Neural crest cell (in vitro differentiated cells): Measurements from ENCODE around the gene DBX1. TPM values are rescaled to one million over a fixed set of nuclear protein-coding genes. Genes with fewer than 3 reads are reported as not detected.
A peak's percentile ranks its signal among the peaks of the same experiment; 100 is the strongest.

Experiments used
- DNase-seq: peaks from one replicate; pipeline ENCODE4 v3.0.0; 2021; ENCODE audit warnings: low read depth, mixed read lengths, low spot score
- H3K27ac Mint-ChIP-seq: one replicate; pipeline ENCODE4 v1.8.0; 2021; ENCODE audit warnings: mild to moderate bottlenecking, mixed read lengths; ENCODE audit not compliant: unreplicated experiment
- H3K27me3 Mint-ChIP-seq: 2 replicates; pipeline ENCODE4 v1.8.0; 2021; ENCODE audit warnings: low read depth, mild to moderate bottlenecking, mixed read lengths
- H3K36me3 Mint-ChIP-seq: 2 replicates; pipeline ENCODE4 v1.8.0; 2021; ENCODE audit warnings: low read depth, mild to moderate bottlenecking, mixed read lengths
- H3K4me1 Mint-ChIP-seq: 2 replicates; pipeline ENCODE4 v1.8.0; 2021; ENCODE audit warnings: mixed read lengths
- H3K4me3 Mint-ChIP-seq: one replicate; pipeline ENCODE4 v1.8.0; 2021; ENCODE audit warnings: mild to moderate bottlenecking, mixed read lengths
- H3K9me3 Mint-ChIP-seq: 2 replicates; pipeline ENCODE4 v1.8.0; 2021; ENCODE audit warnings: mixed read lengths
- CTCF ChIP-seq: fragments of 200-600 bp; sonication (generic); conservative IDR thresholded peaks from 2 replicates; pipeline ENCODE4 v1.5.0; 2021; ENCODE audit warnings: antibody characterized with exemption, mild to moderate bottlenecking
- total RNA-seq: library from RNA; stranded (reverse); gene quantifications from 2 replicates; pipeline ENCODE4 v1.2.1, GENCODE V29; 2021

DBX1 gene
- total RNA-seq, 1 donor from 2014 or later, result 29.6 TPM

GRCh38 chr11:20163783-20164481 lies 3.7 kb upstream of the DBX1 start:
- peak overlapping the region; percentile 79 for H3K4me3 Mint-ChIP-seq
- H3K27ac Mint-ChIP-seq, result no peak overlapping the region
- peaks cover 99% of the 10 kb centered on the region for H3K27me3 Mint-ChIP-seq
- H3K4me1 Mint-ChIP-seq, result peaks cover 47% of the 10 kb centered on the region
- DNase-seq, result no peak
- TF ChIP-seq CTCF, result no peak
- H3K36me3 Mint-ChIP-seq, result no peaks in the 10 kb centered on the region
- H3K9me3 Mint-ChIP-seq, result no peaks in the 10 kb centered on the region

- Mint-ChIP-seq H3K4me3 (peak overlapping the region; percentile 79), H3K27me3 (peaks cover 99% of the 10 kb centered on the region), H3K4me1 (peaks cover 55% of the 10 kb centered on the region), H3K9me3 (no peaks in the 10 kb centered on the region), H3K36me3 (peaks cover 5% of the 10 kb centered on the region), H3K27ac (peak overlapping the region; percentile 24)
- DNase-seq, result no peak
- TF ChIP-seq CTCF, result no peak
Measured at GRCh38 chr11:20162824-20163782, 2.8 kb upstream of the DBX1 start.

- DNase-seq, result no peak
- H3K36me3 Mint-ChIP-seq, result peaks cover 7% of the 10 kb centered on the region
- no peak overlapping the region for H3K27ac Mint-ChIP-seq
- peaks cover 99% of the 10 kb centered on the region for H3K27me3 Mint-ChIP-seq
- no peaks in the 10 kb centered on the region for H3K9me3 Mint-ChIP-seq
- H3K4me3 Mint-ChIP-seq, result peak overlapping the region; percentile 79
- no peak for TF ChIP-seq CTCF
- peaks cover 62% of the 10 kb centered on the region for H3K4me1 Mint-ChIP-seq
Measured at GRCh38 chr11:20161923-20162744, 1.9 kb upstream of the DBX1 start.

- Mint-ChIP-seq H3K9me3 (no peaks in the 10 kb centered on the region), H3K4me1 (peaks cover 63% of the 10 kb centered on the region), H3K27ac (no peak overlapping the region), H3K4me3 (peak overlapping the region; percentile 92), H3K36me3 (peaks cover 7% of the 10 kb centered on the region), H3K27me3 (peaks cover 99% of the 10 kb centered on the region)
- no peak for TF ChIP-seq CTCF
- no peak for DNase-seq
Measured at GRCh38 chr11:20161230-20161918, 1.1 kb upstream of the DBX1 start.
